T-cell (primary cell): ENCODE measurements around the gene SURF4. TPM values are rescaled to one million over a fixed set of nuclear protein-coding genes. Genes with fewer than 3 reads are reported as not detected.
A peak's percentile ranks its signal among the peaks of the same experiment; 100 is the strongest.

Experiments used
- ATAC-seq, 4 experiments: fragments of 200-7000 bp in 3 of 4; fragments of 150-1000 bp in 1 of 4; cut with Tn5 transposase; replicated peaks in 1 of 4; 1 replicate in 3 of 4; 2 replicates in 1 of 4; pipeline ENCODE4 v1.10.0; 2021; ENCODE audit warnings: moderate library complexity in 3 of 4, mild to moderate bottlenecking in 2 of 4, moderate number of reproducible peaks in 1 of 4
- CTCF ChIA-PET, 2 donors: fragments of 300-600 bp; sonication (Branson Sonifier 250); formaldehyde crosslinking; loops; one replicate each; lab custom pipeline; 2022; ENCODE audit warnings: antibody characterized with exemption in 2 of 2; lab: Charles Lee
- POLR2A ChIA-PET, 2 donors: fragments of 300-600 bp; sonication (Branson Sonifier 250); formaldehyde crosslinking; loops; one replicate each; lab custom pipeline; 2022; ENCODE audit warnings: antibody characterized with exemption in 2 of 2; lab: Charles Lee
- DNase-seq, 35 experiments: peaks; one replicate each; pipeline versions ENCODE4 v3.0.0 to v3.0.0-alpha.2; 2013 to 2023
- H3K27ac ChIP-seq: one replicate; pipeline ENCODE4 v1.5.1; 2013; ENCODE audit warnings: low read length
- H3K27me3 ChIP-seq, 2 experiments: replicated peaks in 1 of 2; 1 replicate in 1 of 2; 2 replicates in 1 of 2; pipeline versions ENCODE4 v1.6.1 to v1.7.0; 2013; ENCODE audit warnings: low read length in 1 of 2, mixed read lengths in 1 of 2; ENCODE audit not compliant: control insufficient read depth in 2 of 2, insufficient read depth in 2 of 2; ENCODE audit errors: extremely low read depth in 1 of 2
- H3K36me3 ChIP-seq, 2 donors: 1 replicate in 1 of 2; 2 replicates in 1 of 2; pipeline versions ENCODE4 v1.6.1 to v1.7.0; 2013; ENCODE audit warnings: low read length in 1 of 2; ENCODE audit not compliant: control insufficient read depth in 2 of 2, insufficient read depth in 1 of 2; ENCODE audit errors: extremely low read depth in 1 of 2
- H3K4me1 ChIP-seq, 2 experiments: 1 replicate in 1 of 2; 2 replicates in 1 of 2; pipeline versions ENCODE4 v1.6.1 to v1.7.0; 2013; ENCODE audit warnings: low read length in 2 of 2, mixed read lengths in 1 of 2; ENCODE audit not compliant: insufficient read depth in 2 of 2, control insufficient read depth in 1 of 2; ENCODE audit errors: extremely low read depth in 1 of 2
- H3K4me3 ChIP-seq, 2 donors: 1 replicate in 1 of 2; 2 replicates in 1 of 2; pipeline versions ENCODE4 v1.5.1 to v1.7.0; 2013; ENCODE audit warnings: mild to moderate bottlenecking in 2 of 2, low read length in 1 of 2, moderate library complexity in 1 of 2; ENCODE audit not compliant: control insufficient read depth in 1 of 2; ENCODE audit errors: extremely low read depth in 1 of 2
- H3K9me3 ChIP-seq: 2 replicates; pipeline ENCODE4 v1.7.0; 2013
- H3K27ac Mint-ChIP-seq, 2 donors: one replicate each; pipeline ENCODE4 v1.8.0; 2020 to 2021; ENCODE audit warnings: mild to moderate bottlenecking in 2 of 2, mixed read lengths in 2 of 2
- H3K27me3 Mint-ChIP-seq, 2 donors: one replicate each; pipeline ENCODE4 v1.8.0; 2021 to 2022; ENCODE audit warnings: mixed read lengths in 2 of 2
- H3K36me3 Mint-ChIP-seq: one replicate; pipeline ENCODE4 v1.8.0; 2021; ENCODE audit warnings: mixed read lengths
- H3K4me1 Mint-ChIP-seq, 3 donors: one replicate each; pipeline ENCODE4 v1.8.0; 2020 to 2022; ENCODE audit warnings: mixed read lengths in 3 of 3, mild to moderate bottlenecking in 1 of 3
- H3K4me3 Mint-ChIP-seq, 3 donors: one replicate each; pipeline ENCODE4 v1.8.0; 2020 to 2022; ENCODE audit warnings: mild to moderate bottlenecking in 3 of 3, mixed read lengths in 3 of 3, moderate library complexity in 3 of 3
- H3K9me3 Mint-ChIP-seq, 3 donors: one replicate each; pipeline ENCODE4 v1.8.0; 2020 to 2022; ENCODE audit warnings: mixed read lengths in 3 of 3
- WGBS: methylation state at CpG from one replicate; pipeline ENCODE4 v1.1.5; 2013; ENCODE audit warnings: missing lambda C conversion rate; ENCODE audit not compliant: insufficient coverage; 5-methylcytosine and 5-hydroxymethylcytosine counted together
- total RNA-seq, 35 experiments: library from RNA in 6 of 35; stranded (reverse) in 6 of 35; fragments of 120-200 nt in 1 of 35; gene quantifications; one replicate each; pipeline versions ENCODE4 v1.2.1 to v1.2.4 and lab custom pipeline; 2013 to 2026

SURF4 gene
- total RNA-seq (100 to 1,000 TPM in 4 of 5 donors, 10 to 100 TPM in 1; 73.5 to 114 (median 107) TPM), total RNA-seq (lab: John Stamatoyannopoulos, UW) (123 to 522 (median 209) reads per million in 29 experiments)
- 72.5 TPM for total RNA-seq (2013)

DNA sequence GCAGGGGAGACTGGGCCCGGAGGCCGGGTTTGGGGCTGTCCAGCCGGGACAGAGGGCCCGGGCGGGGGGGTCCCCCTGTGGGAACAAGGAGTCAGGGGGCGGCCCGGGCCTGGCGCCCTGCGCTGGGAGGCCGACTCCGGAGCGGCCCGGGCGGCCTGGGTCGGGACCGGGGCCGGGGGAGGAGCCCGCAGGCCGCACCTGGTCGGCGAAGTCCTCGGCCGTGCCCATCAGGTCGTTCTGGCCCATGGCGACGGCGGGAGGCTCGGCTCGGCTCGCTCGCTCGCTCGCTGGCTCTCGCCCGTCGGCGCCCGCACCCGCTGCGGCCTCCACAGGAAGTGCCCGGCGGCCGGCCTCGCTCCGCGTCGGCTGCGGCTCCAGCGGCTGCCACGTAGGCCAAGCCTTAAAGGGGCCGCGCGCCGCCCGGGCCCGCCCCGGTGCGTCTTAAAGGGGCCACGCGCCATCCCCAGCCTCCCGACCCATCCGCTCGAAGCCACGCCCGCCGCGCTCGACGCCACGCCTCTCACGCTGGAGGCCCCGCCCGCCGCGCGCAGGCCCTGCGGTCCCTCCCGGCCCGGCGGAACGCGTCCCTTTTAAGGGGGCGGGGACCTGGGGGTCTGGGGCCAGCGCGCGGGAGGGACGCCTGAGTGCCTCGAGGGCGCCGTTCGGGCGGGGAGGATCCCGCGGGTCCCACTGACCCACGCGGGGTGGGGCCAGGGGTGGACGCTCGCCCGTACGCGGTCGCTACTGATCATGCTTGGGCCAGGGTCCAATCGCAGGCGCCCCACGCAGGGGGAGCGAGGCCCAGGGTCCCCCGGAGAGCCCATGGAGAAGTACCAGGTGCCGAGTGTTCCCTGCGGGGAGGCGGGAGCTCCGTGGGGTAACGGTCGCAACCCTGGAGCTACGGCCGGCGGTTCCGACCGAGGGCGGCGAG, at the start of gene SURF4, which contains the start of gene STKLD1:
TSS of gene SURF4 (minus strand) at position 337 of the 931 bp plus-strand sequence. CDS start at position 246, 91 bp downstream.
TSS of gene STKLD1 (plus strand) at position 643 of the 931 bp plus-strand sequence. CDS start at position 751, 108 bp downstream.
- peak within 1 kb of the TSS; percentile 93 to 97 for H3K27ac Mint-ChIP-seq
- peak within 1 kb of the TSS; percentile 76 to 83 for H3K4me3 ChIP-seq
- peak; percentile 81 to 97 (median 89) for DNase-seq
- under 1% methylated on average over 120 of the region's 120 CpGs for WGBS
- peaks cover 30 to 52% of the 10 kb centered on the region in 2 experiments for H3K4me1 ChIP-seq
- H3K4me1 Mint-ChIP-seq = peaks cover 37 to 40% (median 38%) of the 10 kb centered on the region in 3 donors
- peaks cover 0 to 9% of the 10 kb centered on the region in 2 donors for H3K36me3 ChIP-seq
- H3K4me3 Mint-ChIP-seq = peak within 1 kb of the TSS; percentile 91 to 97 (median 92)
- peaks cover 4% of the 10 kb centered on the region for H3K36me3 Mint-ChIP-seq
- no peaks in the 10 kb centered on the region for H3K27me3 ChIP-seq
- H3K9me3 ChIP-seq = no peaks in the 10 kb centered on the region
- POLR2A ChIA-PET = no interaction called here
- CTCF ChIA-PET = no interaction called here
- H3K27me3 Mint-ChIP-seq = no peaks in the 10 kb centered on the region
- no peaks in the 10 kb centered on the region for H3K9me3 Mint-ChIP-seq
- peak within 1 kb of the TSS; percentile 77 for H3K27ac ChIP-seq
- ATAC-seq = peak; percentile 86 to 90 (median 88)

DNA sequence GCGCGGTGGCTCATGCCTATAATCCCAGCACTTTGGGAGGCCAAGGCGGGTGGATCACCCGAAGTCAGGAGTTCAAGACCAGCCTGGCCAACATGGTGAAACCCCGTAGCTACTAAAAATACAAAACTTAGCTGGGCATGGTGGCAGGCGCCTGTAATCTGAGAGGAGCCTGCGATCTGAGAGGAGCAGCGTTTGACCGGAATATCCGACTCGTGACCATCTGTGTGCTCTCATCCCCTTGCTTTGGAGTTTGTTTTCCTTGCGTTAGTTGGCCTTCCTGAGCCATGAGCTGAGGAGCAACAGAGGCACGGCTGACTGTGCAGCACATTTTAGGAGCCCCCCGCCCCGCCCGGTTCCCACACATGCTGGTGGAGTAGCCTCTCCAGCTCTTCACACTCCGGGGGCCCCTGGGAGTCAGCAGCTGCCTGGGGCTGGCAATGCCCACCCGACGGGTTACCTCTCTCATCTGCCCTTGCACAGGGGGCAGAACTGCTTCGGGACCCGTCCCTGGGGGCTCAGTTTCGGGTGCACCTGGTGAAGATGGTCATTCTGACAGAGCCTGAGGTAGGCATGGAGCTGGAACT, 49.3 kb upstream of the SURF4 start:
- 85% methylated on average over 20 of the region's 22 CpGs for WGBS
- Histone ChIP-seq H3K4me3 (no peak overlapping the region), H3K27me3 (peaks cover 0 to 52% of the 10 kb centered on the region in 2 experiments), H3K36me3 (no peaks in the 10 kb centered on the region), H3K4me1 (peaks cover 2 to 21% of the 10 kb centered on the region in 2 experiments), H3K9me3 (no peaks in the 10 kb centered on the region), H3K27ac (no peak overlapping the region)
- Mint-ChIP-seq H3K36me3 (no peaks in the 10 kb centered on the region), H3K27ac (no peak overlapping the region), H3K4me1 (peaks cover 0 to 19% (median 8%) of the 10 kb centered on the region in 3 donors), H3K9me3 (no peaks in the 10 kb centered on the region), H3K27me3 (peaks cover 21 to 39% of the 10 kb centered on the region in 2 donors), H3K4me3 (no peak overlapping the region)
- no peak for ATAC-seq
- POLR2A ChIA-PET = no interaction called here
- CTCF ChIA-PET = interaction anchor here in 1 of 2 donors (0.6 kb wide), 1 partner anchor 240 kb away, joined by 7 read pairs; no protein-coding TSS in a partner anchor
- DNase-seq = no peak

DNA sequence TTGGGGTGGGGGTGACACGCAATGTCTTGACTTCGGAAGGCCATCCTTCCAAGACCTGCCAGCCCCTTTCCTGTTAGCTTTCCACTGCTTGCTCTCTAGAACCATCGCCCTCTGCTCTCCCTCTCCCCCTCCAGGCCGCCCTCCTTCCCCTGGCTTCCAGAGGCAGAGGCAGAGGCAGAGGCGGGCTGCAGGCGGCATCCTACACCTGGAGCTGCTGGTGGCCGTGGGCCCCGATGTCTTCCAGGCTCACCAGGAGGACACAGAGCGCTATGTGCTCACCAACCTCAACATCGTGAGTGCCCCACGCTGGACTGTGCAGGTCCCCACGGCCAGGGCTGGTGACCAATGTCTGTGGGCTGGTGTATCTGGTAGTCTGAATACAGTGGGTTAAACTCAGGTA, 48.3 kb upstream of the SURF4 start:
- H3K4me3 Mint-ChIP-seq = no peak overlapping the region
- ATAC-seq = no peak
- H3K27ac ChIP-seq = no peak overlapping the region
- H3K4me1 Mint-ChIP-seq = peaks cover 2 to 19% (median 10%) of the 10 kb centered on the region in 3 donors
- ChIA-PET CTCF (no interaction called here), POLR2A (no interaction called here)
- H3K9me3 ChIP-seq = no peaks in the 10 kb centered on the region
- WGBS = 100% methylated on average over 3 of the region's 12 CpGs
- H3K36me3 Mint-ChIP-seq = no peaks in the 10 kb centered on the region
- peaks cover 20 to 37% of the 10 kb centered on the region in 2 donors for H3K27me3 Mint-ChIP-seq
- H3K27ac Mint-ChIP-seq = no peak overlapping the region
- H3K36me3 ChIP-seq = no peaks in the 10 kb centered on the region
- peaks cover 0 to 43% of the 10 kb centered on the region in 2 experiments for H3K27me3 ChIP-seq
- H3K4me1 ChIP-seq = peaks cover 2 to 18% of the 10 kb centered on the region in 2 experiments
- no peak overlapping the region for H3K4me3 ChIP-seq
- no peaks in the 10 kb centered on the region for H3K9me3 Mint-ChIP-seq
- DNase-seq = no peak

DNA sequence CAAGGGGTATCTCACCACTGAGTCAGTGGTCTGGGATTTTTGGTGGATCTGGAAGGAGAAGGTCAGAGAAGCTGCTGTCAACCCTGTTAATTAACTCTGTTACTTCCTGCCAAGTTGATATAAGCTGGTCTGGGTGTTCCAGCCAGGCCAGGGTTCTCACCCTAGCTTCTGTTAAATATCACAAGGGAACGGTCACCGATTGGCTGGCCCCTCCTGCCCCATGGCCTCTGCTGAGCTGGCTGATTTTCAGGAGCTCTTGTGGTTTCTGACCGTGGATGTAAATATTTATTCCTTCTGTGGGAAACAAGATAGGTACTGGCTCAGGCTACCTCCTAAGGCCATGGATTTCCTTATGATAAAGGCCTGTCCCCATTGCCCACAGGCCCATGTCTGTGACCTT, 47.4 kb upstream of the SURF4 start:
- no peak overlapping the region for H3K4me3 ChIP-seq
- Mint-ChIP-seq H3K4me3 (no peak overlapping the region), H3K9me3 (no peaks in the 10 kb centered on the region), H3K4me1 (peaks cover 12 to 28% (median 16%) of the 10 kb centered on the region in 3 donors), H3K36me3 (no peaks in the 10 kb centered on the region), H3K27ac (no peak overlapping the region), H3K27me3 (peaks cover 20 to 37% of the 10 kb centered on the region in 2 donors)
- ChIA-PET CTCF (no interaction called here), POLR2A (no interaction called here)
- DNase-seq (no peak), ATAC-seq (no peak)
- H3K36me3 ChIP-seq = no peaks in the 10 kb centered on the region
- peaks cover 0 to 38% of the 10 kb centered on the region in 2 experiments for H3K27me3 ChIP-seq
- no peaks in the 10 kb centered on the region for H3K9me3 ChIP-seq
- 90% methylated on average over 2 of the region's 3 CpGs for WGBS
- H3K27ac ChIP-seq = no peak overlapping the region
- peaks cover 2 to 20% of the 10 kb centered on the region in 2 experiments for H3K4me1 ChIP-seq

DNA sequence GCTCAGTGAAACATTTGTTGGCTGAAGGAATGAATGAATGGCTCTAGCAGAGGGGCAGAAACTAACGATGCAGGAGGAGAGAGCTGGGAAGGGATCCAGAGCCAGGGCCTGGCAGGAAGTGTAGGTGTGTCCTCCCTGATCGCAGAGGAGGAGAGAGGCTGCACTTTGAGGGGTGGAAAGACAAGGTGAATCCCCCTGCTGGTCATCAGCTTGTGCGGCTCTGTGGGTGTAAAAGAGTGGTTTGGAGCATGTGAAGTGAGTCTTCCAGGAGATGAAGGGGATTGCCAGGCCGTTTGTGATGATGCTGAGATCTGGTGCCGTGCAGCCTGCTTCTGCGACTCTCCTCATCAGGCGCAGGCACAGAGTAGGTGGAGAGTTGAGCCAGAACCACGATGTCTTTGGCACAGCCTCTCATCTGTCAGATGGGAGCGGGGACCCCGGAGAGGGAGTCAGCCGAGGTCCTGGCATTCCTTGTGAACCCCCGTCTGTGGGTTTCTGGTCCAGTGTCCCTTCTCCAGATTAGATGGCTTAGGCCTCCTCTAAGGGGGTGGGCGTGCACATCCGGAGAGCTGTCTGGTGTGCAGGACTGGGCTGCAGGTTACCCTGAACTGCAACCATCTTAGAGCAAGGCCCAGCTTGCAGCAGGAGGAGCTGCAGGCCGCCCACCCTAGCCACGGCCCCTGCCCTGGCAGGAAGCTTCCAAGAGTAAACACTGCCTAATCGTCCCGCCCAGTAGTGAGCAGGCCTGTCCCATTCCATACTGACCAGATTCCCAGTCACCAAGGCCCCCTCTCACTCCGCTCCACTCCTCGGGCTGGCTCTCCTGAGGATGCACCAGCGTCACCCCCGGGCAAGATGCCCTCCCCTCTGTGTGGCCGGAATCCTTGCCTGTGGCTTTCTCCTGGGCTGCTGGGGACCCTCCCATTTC, 46.0 kb upstream of the SURF4 start, which contains the start of gene ADAMTS13:
TSS of gene ADAMTS13 (plus strand) at position 753 of the 928 bp plus-strand sequence. CDS start at position 830, 77 bp downstream.
- peaks cover 0 to 21% of the 10 kb centered on the region in 2 experiments for H3K4me1 ChIP-seq
- no peaks in the 10 kb centered on the region for H3K36me3 Mint-ChIP-seq
- no peak within 1 kb of the TSS for H3K27ac Mint-ChIP-seq
- no peaks in the 10 kb centered on the region for H3K9me3 Mint-ChIP-seq
- H3K27me3 ChIP-seq = peaks cover 0 to 27% of the 10 kb centered on the region in 2 experiments
- ChIA-PET CTCF (no interaction called here), POLR2A (no interaction called here)
- peak in 7 of 35 experiments; percentile 5 to 54 (median 8) for DNase-seq
- no peaks in the 10 kb centered on the region for H3K36me3 ChIP-seq
- H3K4me3 Mint-ChIP-seq = no peak within 1 kb of the TSS
- H3K27me3 Mint-ChIP-seq = peaks cover 12 to 23% of the 10 kb centered on the region in 2 donors
- H3K27ac ChIP-seq = no peak within 1 kb of the TSS
- peaks cover 21 to 28% (median 26%) of the 10 kb centered on the region in 3 donors for H3K4me1 Mint-ChIP-seq
- no peaks in the 10 kb centered on the region for H3K9me3 ChIP-seq
- H3K4me3 ChIP-seq = no peak within 1 kb of the TSS
- ATAC-seq = no peak
- 58% methylated on average over 16 of the region's 23 CpGs for WGBS
